ENCODE results near the gene GTPBP10. TPM values are rescaled to one million over a fixed set of nuclear protein-coding genes. Genes with fewer than 3 reads are reported as not detected.

GTPBP10 gene
- 36.2 and 39.5 TPM in 2 replicates for total RNA-seq
- total RNA-seq (2013) = 30.5 TPM
- polyA plus RNA-seq = 14.2 and 17.7 TPM in 2 replicates
- 5.9 and 7.8 TPM in 2 replicates for polyA minus RNA-seq

GRCh38 chr7:90346336-90347125 is at the start of gene GTPBP10:
Gene GTPBP10 (plus strand): TSS chr7:90346716. CDS start chr7:90346742, 26 bp downstream.
- H3K27me3 Mint-ChIP-seq = no peaks in the 10 kb centered on the region
- Histone ChIP-seq H3K4me1 (ENCODE audit: control insufficient read depth in 2 of 2, insufficient read depth in 2 of 2, low read length in 2 of 2) (peaks cover 14 to 17% of the 10 kb centered on the region in 2 donors), H4K20me1 (ENCODE audit: control insufficient read depth, insufficient read depth, low read length, poor library complexity, severe bottlenecking) (peaks cover 5% of the 10 kb centered on the region), H3K79me2 (ENCODE audit: control insufficient read depth, insufficient read depth, low read length) (peaks cover 47% of the 10 kb centered on the region), H3K4me2 (replicated peaks; ENCODE audit: low read depth, low read length, poor library complexity, severe bottlenecking) (peak within 1 kb of the TSS; percentile 88), H3K27ac (ENCODE audit: low read length in 2 of 2) (peak within 1 kb of the TSS; percentile 95 to 96), H2AFZ (ENCODE audit: insufficient read depth, low read depth, low read length, poor library complexity, severe bottlenecking) (peak within 1 kb of the TSS; percentile 96), H3K36me3 (replicated peaks in 1 of 2; ENCODE audit: control extremely low read depth in 1 of 2, control insufficient read depth in 1 of 2, extremely low read depth in 1 of 2, insufficient read depth in 2 of 2, low read length in 1 of 2) (peaks cover 0 to 1% of the 10 kb centered on the region in 2 experiments), H3K9ac (ENCODE audit: low read length) (peak within 1 kb of the TSS; percentile 97), H3K27me3 (replicated peaks in 1 of 4; ENCODE audit: control extremely low read depth in 1 of 4, control insufficient read depth in 3 of 4, insufficient read depth in 4 of 4, low read length in 3 of 4) (no peaks in the 10 kb centered on the region), H3K4me3 (ENCODE audit: control extremely low read depth in 1 of 5, extremely low read depth in 1 of 5, insufficient read depth in 1 of 5, low read depth in 2 of 5, low read length in 4 of 5) (peak within 1 kb of the TSS; percentile 67 to 93 (median 86)), H3K9me3 (ENCODE audit: control extremely low read depth in 1 of 3, control insufficient read depth in 2 of 3, insufficient read depth in 1 of 3, low read length in 2 of 3) (no peaks in the 10 kb centered on the region)
- under 1% methylated on average over 28 of the region's 37 CpGs for WGBS (ENCODE audit: insufficient coverage)
- CTCF ChIA-PET = interaction anchor here (1.0 to 1.9 kb wide), 10 partner anchors 10 to 192 kb away, joined by 3 to 11 read pairs (median 6); partner anchors contain the start of genes CLDN12 and STEAP1
- intact Hi-C loops (cut with micrococcal nuclease) = loop anchor here (1.0 to 5.0 kb wide), 4 partner anchors 57 to 381 kb away; partner anchors contain the start of genes CFAP69 and CLDN12
- peak; percentile 98 for DNase-seq
- H3K4me3 Mint-ChIP-seq = peak within 1 kb of the TSS; percentile 99
- POLR2A ChIA-PET = interaction anchor here (1.3 kb wide), 1 partner anchor 57 kb away, joined by 4 read pairs; the partner anchor contains the start of gene CLDN12
- peak within 1 kb of the TSS; percentile 99 for H3K27ac Mint-ChIP-seq
- H3K4me1 Mint-ChIP-seq = peaks cover 49% of the 10 kb centered on the region
- ATAC-seq (ENCODE audit: low read depth) = peak; percentile 94
- no peaks in the 10 kb centered on the region for H3K9me3 Mint-ChIP-seq (ENCODE audit: insufficient read depth)
- TF ChIP-seq, protein P1, sequence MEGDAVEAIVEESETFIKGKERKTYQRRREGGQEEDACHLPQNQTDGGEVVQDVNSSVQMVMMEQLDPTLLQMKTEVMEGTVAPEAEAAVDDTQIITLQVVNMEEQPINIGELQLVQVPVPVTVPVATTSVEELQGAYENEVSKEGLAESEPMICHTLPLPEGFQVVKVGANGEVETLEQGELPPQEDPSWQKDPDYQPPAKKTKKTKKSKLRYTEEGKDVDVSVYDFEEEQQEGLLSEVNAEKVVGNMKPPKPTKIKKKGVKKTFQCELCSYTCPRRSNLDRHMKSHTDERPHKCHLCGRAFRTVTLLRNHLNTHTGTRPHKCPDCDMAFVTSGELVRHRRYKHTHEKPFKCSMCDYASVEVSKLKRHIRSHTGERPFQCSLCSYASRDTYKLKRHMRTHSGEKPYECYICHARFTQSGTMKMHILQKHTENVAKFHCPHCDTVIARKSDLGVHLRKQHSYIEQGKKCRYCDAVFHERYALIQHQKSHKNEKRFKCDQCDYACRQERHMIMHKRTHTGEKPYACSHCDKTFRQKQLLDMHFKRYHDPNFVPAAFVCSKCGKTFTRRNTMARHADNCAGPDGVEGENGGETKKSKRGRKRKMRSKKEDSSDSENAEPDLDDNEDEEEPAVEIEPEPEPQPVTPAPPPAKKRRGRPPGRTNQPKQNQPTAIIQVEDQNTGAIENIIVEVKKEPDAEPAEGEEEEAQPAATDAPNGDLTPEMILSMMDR (IDR thresholded peaks at IDR 0.05) = peak; percentile 76
- TF ChIP-seq EZH2 (IDR thresholded peaks at IDR 0.05; ENCODE audit: borderline replicate concordance, insufficient read depth, low read depth, low read length, poor library complexity, severe bottlenecking) = no peak
